Kidney epithelial cell (primary cell): Measurements from ENCODE around the gene DIP2A. TPM values are rescaled to one million over a fixed set of nuclear protein-coding genes. Genes with fewer than 3 reads are reported as not detected.
"Not testable (repeated sequence)": the region's sequence is repeated elsewhere in the genome, so short reads cannot be mapped to it uniquely, and the experiment has no call there.

Source experiments
- DNase-seq: peaks from one replicate; pipeline ENCODE4 v3.0.0-alpha.2; 2010; ENCODE audit warnings: low read depth
- H3K27me3 ChIP-seq: 2 replicates; pipeline ENCODE4 v1.6.0; 2011; ENCODE audit warnings: low read length; ENCODE audit not compliant: control insufficient read depth, insufficient read depth
- H3K36me3 ChIP-seq: 2 replicates; pipeline ENCODE4 v1.5.1; 2011; ENCODE audit warnings: low read length; ENCODE audit not compliant: control insufficient read depth, insufficient read depth
- H3K4me3 ChIP-seq: 2 replicates; pipeline ENCODE4 v1.5.1; 2011; ENCODE audit warnings: low read depth, mild to moderate bottlenecking, control low read depth, low read length
- total RNA-seq: library from RNA; depleted of rRNA; stranded (reverse); fragments of >200 nt; gene quantifications from 2 replicates; pipeline ENCODE4 v1.2.3, GENCODE V29; 2015
- TF ChIP-seq, protein P1 (sequence below): IDR thresholded peaks from 2 replicates; pipeline ENCODE4 v1.5.1; 2011; ENCODE audit warnings: mild to moderate bottlenecking, moderate library complexity, low read length, control low read depth, inconsistent platforms; ENCODE audit not compliant: insufficient read depth, poor library complexity, severe bottlenecking

The DIP2A gene
- total RNA-seq, 1 donor from 2014 or later, result 16.0 TPM

DNA sequence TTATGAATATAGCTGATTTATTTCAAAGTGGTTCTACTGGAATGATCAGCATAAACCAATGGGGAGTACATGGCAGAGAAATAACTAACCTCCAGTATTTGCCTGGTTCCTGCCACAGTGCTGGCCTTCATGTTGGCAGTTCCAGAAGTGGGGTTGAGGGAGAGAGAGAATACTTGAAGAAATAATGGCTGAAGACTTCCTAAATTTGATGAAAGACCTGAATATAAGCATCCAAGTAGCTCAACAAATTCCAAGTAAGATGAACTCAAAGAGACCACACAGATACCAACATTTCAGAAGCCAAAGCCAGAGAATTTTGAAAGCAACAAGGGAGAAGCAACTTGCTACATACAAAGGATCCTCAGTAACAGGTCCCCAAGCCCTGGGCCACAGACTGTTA, 111.9 kb downstream of the DIP2A start:
- Histone ChIP-seq H3K36me3 (peaks cover 2% of the 10 kb centered on the region), H3K4me3 (no peak overlapping the region), H3K27me3 (no peaks in the 10 kb centered on the region)
- DNase-seq, result no peak
- TF ChIP-seq, protein P1, sequence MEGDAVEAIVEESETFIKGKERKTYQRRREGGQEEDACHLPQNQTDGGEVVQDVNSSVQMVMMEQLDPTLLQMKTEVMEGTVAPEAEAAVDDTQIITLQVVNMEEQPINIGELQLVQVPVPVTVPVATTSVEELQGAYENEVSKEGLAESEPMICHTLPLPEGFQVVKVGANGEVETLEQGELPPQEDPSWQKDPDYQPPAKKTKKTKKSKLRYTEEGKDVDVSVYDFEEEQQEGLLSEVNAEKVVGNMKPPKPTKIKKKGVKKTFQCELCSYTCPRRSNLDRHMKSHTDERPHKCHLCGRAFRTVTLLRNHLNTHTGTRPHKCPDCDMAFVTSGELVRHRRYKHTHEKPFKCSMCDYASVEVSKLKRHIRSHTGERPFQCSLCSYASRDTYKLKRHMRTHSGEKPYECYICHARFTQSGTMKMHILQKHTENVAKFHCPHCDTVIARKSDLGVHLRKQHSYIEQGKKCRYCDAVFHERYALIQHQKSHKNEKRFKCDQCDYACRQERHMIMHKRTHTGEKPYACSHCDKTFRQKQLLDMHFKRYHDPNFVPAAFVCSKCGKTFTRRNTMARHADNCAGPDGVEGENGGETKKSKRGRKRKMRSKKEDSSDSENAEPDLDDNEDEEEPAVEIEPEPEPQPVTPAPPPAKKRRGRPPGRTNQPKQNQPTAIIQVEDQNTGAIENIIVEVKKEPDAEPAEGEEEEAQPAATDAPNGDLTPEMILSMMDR, result no peak

DNA sequence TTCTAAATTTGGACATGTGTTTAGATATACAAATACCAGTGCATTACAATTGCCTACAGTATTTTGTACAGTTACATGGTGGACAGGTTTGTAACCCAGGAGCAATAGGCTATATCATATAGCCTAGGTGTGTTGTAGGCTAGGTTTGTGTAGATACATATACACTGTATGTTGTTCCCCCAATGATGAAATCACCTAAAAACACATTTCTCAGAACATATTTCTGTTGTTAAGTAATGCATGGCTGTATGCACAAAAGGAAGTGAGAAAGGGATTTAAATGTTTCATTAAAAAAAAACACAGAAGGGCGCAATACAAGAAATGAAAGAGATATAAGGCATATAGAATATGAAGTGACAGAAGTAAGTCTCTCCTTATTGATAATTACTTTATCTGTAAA, 114.2 kb downstream of the DIP2A start:
- TF ChIP-seq, protein P1, result no peak

DNA sequence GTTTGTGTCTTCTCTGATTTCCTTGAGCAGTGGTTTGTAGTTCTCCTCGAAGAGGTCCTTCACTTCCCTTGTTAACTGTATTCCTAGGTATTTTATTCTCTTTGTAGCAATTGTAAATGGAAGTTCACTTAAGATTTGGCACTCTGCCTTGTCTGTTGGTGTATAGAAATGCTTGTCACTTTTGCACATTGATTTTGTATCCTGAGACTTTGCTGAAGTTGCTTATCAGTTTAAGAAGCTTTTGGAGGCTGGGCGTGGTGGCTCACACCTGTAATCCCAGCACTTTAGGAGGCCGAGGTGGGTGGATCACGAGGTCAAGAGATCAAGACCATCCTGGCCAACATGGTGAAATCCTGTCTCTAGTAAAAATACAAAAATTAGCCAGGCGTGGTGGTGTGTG, 119.1 kb downstream of the DIP2A start:
- H3K36me3 ChIP-seq, DNase-seq, H3K4me3 ChIP-seq, H3K27me3 ChIP-seq: not testable (repeated sequence)

More for the DNA sequence above, 114.2 kb downstream of the DIP2A start:
- H3K27me3 ChIP-seq, result no peaks in the 10 kb centered on the region
- no peak for DNase-seq
- no peak overlapping the region for H3K4me3 ChIP-seq
- H3K36me3 ChIP-seq, result no peaks in the 10 kb centered on the region

GRCh38 chr21:46579394-46579793, 120.7 kb downstream of the DIP2A start:
- not testable (repeated sequence) for H3K36me3 ChIP-seq, H3K4me3 ChIP-seq, DNase-seq

DNA sequence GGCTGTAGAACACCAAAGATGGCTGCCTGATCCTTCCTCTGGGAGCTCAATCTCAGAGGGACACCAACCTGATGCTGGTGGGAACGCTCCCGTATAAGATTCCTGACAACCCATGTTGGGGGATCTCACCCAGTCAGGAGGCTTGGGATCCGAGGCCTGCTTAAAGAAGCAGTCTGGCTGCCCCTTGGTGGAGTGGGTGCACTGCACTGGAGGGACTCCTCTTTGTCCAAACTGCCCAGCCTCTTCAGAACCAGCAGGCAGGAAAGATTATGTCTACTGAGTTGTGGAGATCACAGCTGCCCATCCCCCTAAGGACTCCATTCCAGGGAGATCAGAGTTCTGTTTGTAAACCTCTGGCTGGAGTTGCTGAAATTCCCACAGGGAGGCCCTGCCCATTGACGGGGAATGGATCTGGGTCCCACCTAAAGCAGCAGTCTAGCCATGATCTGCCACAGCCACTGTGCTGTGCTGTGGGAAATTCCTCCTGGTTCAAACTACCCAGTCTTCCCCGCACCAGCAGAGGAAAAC, 123.2 kb downstream of the DIP2A start:
- no peak for DNase-seq
- TF ChIP-seq, protein P1, result no peak
- no peak overlapping the region for H3K4me3 ChIP-seq
- no peaks in the 10 kb centered on the region for H3K36me3 ChIP-seq
- H3K27me3 ChIP-seq, result no peaks in the 10 kb centered on the region

More at GRCh38 chr21:46579394-46579793, 120.7 kb downstream of the DIP2A start:
- H3K27me3 ChIP-seq, result not testable (repeated sequence)

DNA sequence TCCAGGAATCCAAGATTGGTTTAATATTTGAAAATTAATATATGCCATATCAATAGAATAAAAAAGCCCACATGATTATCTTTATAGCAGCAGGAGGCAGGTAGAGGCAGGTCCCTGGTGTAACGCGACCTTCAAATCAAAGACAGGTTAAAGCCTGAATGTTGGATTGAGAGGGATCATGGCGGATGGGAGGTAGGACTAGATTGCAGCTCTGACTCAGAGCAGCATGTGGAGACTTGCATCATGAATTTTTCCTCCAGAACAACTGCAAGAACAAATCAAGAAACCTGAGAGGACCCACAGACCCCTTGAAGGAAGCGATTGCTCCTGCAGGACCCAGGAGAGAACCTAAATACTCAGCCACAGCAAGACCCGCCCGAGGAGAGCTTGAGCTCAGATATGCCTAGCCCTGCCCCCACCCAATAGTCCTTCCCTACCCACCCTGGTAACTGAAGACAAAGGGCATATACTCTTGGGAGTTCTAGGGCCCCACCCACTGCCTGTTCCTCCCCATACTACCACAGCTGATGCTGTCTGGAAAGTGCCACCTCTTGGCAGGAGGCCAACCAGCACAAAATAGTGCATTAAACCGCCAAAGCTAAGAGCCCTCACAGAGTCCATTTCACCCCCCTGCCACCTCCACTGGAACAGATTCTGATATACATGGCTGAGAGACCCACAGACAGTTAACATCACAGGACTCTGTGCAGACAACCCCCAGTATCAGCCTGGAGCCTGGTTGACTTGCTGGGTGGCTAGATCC, 126.7 kb downstream of the DIP2A start:
- H3K4me3 ChIP-seq, result no peak overlapping the region
- no peaks in the 10 kb centered on the region for H3K27me3 ChIP-seq
- no peaks in the 10 kb centered on the region for H3K36me3 ChIP-seq
- TF ChIP-seq, protein P1, result no peak
- DNase-seq, result no peak

GRCh38 chr21:46594276-46594675, 135.6 kb downstream of the DIP2A start:
- DNase-seq, result no peak
- no peaks in the 10 kb centered on the region for H3K36me3 ChIP-seq
- TF ChIP-seq, protein P1, result no peak

More at GRCh38 chr21:46594276-46594675, 135.6 kb downstream of the DIP2A start:
- Histone ChIP-seq H3K27me3 (no peaks in the 10 kb centered on the region), H3K4me3 (no peak overlapping the region)
